A549 (cell line): ENCODE data around the gene FGFR1OP2. TPM values are rescaled to one million over a fixed set of nuclear protein-coding genes. Genes with fewer than 3 reads are reported as not detected.

Experiments
- ATAC-seq, 2 experiments: fragments of 200-7000 bp in 1 of 2; fragments of >200 bp in 1 of 2; cut with Nextera tagmentation in 1 of 2; cut with Tn5 transposase in 1 of 2; 3 replicates each; pipeline versions ENCODE4 v1.8.0 to v1.9.1; 2018 to 2020; ENCODE audit warnings: mild to moderate bottlenecking in 1 of 2, moderate library complexity in 1 of 2
- CTCF ChIA-PET: fragments of 300-600 bp; sonication (Branson Sonifier 250); formaldehyde crosslinking; extraction: SDS; loops from one replicate; lab custom pipeline; 2021; ENCODE audit warnings: antibody characterized with exemption, inconsistent platforms; lab: Yijun Ruan, JAX
- POLR2A ChIA-PET: fragments of 350-600 bp; formaldehyde crosslinking; extraction: SDS; loops from one replicate; lab custom pipeline; 2021; ENCODE audit warnings: antibody characterized with exemption, inconsistent platforms; lab: Yijun Ruan, JAX
- DNase-seq, 2 experiments: peaks; one replicate each; pipeline versions ENCODE4 v3.0.0 to v3.0.0-alpha.2; 2011 to 2016; ENCODE audit warnings: low read depth in 1 of 2, low spot score in 1 of 2
- FAIRE-seq: peaks from 2 replicates; lab custom pipeline; 2011; peaks lifted over from hg19 to GRCh38; lab: Jason Lieb, UNC
- H3K27ac ChIP-seq, 2 experiments: fragments of >200 bp; sonication (Bioruptor Twin); formaldehyde crosslinking; 3 replicates each; pipeline ENCODE4 v1.5.1; 2016 to 2017
- H3K4me1 ChIP-seq: fragments of >200 bp; sonication (Bioruptor Twin); formaldehyde crosslinking; 3 replicates; pipeline ENCODE4 v1.6.1; 2016
- H3K4me2 ChIP-seq: fragments of >200 bp; sonication (Bioruptor Twin); formaldehyde crosslinking; 3 replicates; pipeline ENCODE4 v1.6.1; 2016
- H3K4me3 ChIP-seq: fragments of >200 bp; sonication (Bioruptor Twin); formaldehyde crosslinking; 3 replicates; pipeline ENCODE4 v1.5.1; 2016
- H3K9me3 ChIP-seq: fragments of >200 bp; sonication (Bioruptor Twin); formaldehyde crosslinking; 3 replicates; pipeline ENCODE4 v1.6.1; 2016
- CBX2 ChIP-seq: fragments of 200-600 bp; sonication (generic); IDR thresholded peaks from 2 replicates; pipeline ENCODE4 v1.6.1; 2016; ENCODE audit warnings: low read depth, mild to moderate bottlenecking, borderline replicate concordance
- CBX8 ChIP-seq: fragments of 200-600 bp; sonication (generic); IDR thresholded peaks from 2 replicates; pipeline ENCODE4 v1.6.1; 2016
- CHD2 ChIP-seq: fragments of 150-350 bp; IDR thresholded peaks from 2 replicates; pipeline ENCODE4 v1.6.1; 2014; ENCODE audit warnings: low read length; ENCODE audit not compliant: partially characterized antibody
- CTCF ChIP-seq: fragments of >200 bp; sonication (Bioruptor Twin); formaldehyde crosslinking; IDR thresholded peaks from 3 replicates; pipeline ENCODE4 v1.5.1; 2016
- E2F6 ChIP-seq: IDR thresholded peaks from 2 replicates; pipeline ENCODE4 v1.6.1; 2012; ENCODE audit warnings: low read depth, borderline replicate concordance
- ELK1 ChIP-seq: fragments of 150-350 bp; IDR thresholded peaks from 2 replicates; pipeline ENCODE4 v1.6.1; 2014; ENCODE audit warnings: low read depth, mild to moderate bottlenecking, low read length
- FOXS1 ChIP-seq: fragments of 250-450 bp; sonication (Bioruptor Pico); IDR thresholded peaks from 2 replicates; pipeline ENCODE4 v1.5.0; 2020; ENCODE audit warnings: mild to moderate bottlenecking, moderate library complexity
- HDAC2 ChIP-seq: fragments of 200-600 bp; sonication (generic); IDR thresholded peaks from 2 replicates; pipeline ENCODE4 v1.6.1; 2016
- HES2 ChIP-seq: fragments of >200 bp; sonication (Bioruptor Twin); formaldehyde crosslinking; IDR thresholded peaks from 2 replicates; pipeline ENCODE4 v1.6.1; 2016
- HMGXB4 ChIP-seq: fragments of 250-450 bp; sonication (Bioruptor Pico); IDR thresholded peaks from 2 replicates; pipeline ENCODE4 v1.5.0; 2021; ENCODE audit warnings: mild to moderate bottlenecking, moderate library complexity, borderline replicate concordance
- HOXB13 ChIP-seq: fragments of 250-450 bp; sonication (Bioruptor Pico); IDR thresholded peaks from 2 replicates; pipeline ENCODE4 v1.5.0; 2020; ENCODE audit warnings: low read depth, mild to moderate bottlenecking, moderate library complexity
- JUN ChIP-seq, 2 experiments: fragments of >200 bp; sonication (Bioruptor Twin); formaldehyde crosslinking; IDR thresholded peaks; 2 replicates in 1 of 2; 3 replicates in 1 of 2; pipeline ENCODE4 v1.6.1; 2016 to 2017
- JUNB ChIP-seq: fragments of >200 bp; sonication (Bioruptor Twin); formaldehyde crosslinking; IDR thresholded peaks from 2 replicates; pipeline ENCODE4 v1.6.1; 2016
- KDM5A ChIP-seq: fragments of 200-600 bp; sonication (generic); IDR thresholded peaks from 2 replicates; pipeline ENCODE4 v1.6.1; 2016; ENCODE audit warnings: antibody characterized with exemption, mild to moderate bottlenecking
- NFE2L2 ChIP-seq: fragments of 150-350 bp; conservative IDR thresholded peaks from 2 replicates; pipeline ENCODE4 v1.6.1; 2014; ENCODE audit warnings: low read length
- PHF8 ChIP-seq: fragments of 200-600 bp; sonication (generic); IDR thresholded peaks from 2 replicates; pipeline ENCODE4 v1.6.1; 2016; ENCODE audit warnings: low read depth, mild to moderate bottlenecking, antibody characterized with exemption, moderate library complexity, borderline replicate concordance
- RAD21 ChIP-seq, 2 experiments: fragments of >200 bp in 1 of 2; sonication (Bioruptor Twin) in 1 of 2; formaldehyde crosslinking in 1 of 2; IDR thresholded peaks in 1 of 2; conservative IDR thresholded peaks in 1 of 2; 2 replicates in 1 of 2; 3 replicates in 1 of 2; pipeline ENCODE4 v1.6.1; 2012 to 2018; ENCODE audit warnings: inconsistent platforms in 1 of 2
- RCOR1 ChIP-seq: fragments of 150-350 bp; IDR thresholded peaks from 2 replicates; pipeline ENCODE4 v1.6.1; 2014; ENCODE audit warnings: antibody characterized with exemption, low read length, low read depth
- RNF2 ChIP-seq: fragments of 200-600 bp; sonication (generic); IDR thresholded peaks from 2 replicates; pipeline ENCODE4 v1.6.1; 2016; ENCODE audit warnings: low read depth, mild to moderate bottlenecking, antibody characterized with exemption, moderate library complexity, borderline replicate concordance
- SMC3 ChIP-seq: fragments of >200 bp; sonication (Bioruptor Twin); formaldehyde crosslinking; IDR thresholded peaks from 3 replicates; pipeline ENCODE4 v1.6.1; 2018; ENCODE audit warnings: inconsistent platforms
- TFCP2L1 ChIP-seq: fragments of 250-450 bp; sonication (Bioruptor Pico); IDR thresholded peaks from 2 replicates; pipeline ENCODE4 v1.5.0; 2021; ENCODE audit warnings: mild to moderate bottlenecking
- ZSCAN20 ChIP-seq: fragments of 250-450 bp; sonication (Bioruptor Pico); IDR thresholded peaks from 2 replicates; pipeline ENCODE4 v1.8.0; 2022; ENCODE audit warnings: mild to moderate bottlenecking, moderate library complexity
- WGBS: methylation state at CpG from one replicate; pipeline ENCODE4 v1.1.6; 2017; ENCODE audit errors: missing lambda C conversion rate; 5-methylcytosine and 5-hydroxymethylcytosine counted together
- polyA plus RNA-seq, 4 experiments: library from polyadenylated mRNA; depleted of rRNA in 3 of 4; stranded (reverse); fragments of >200 nt; fragmentation: RNase III in 1 of 4; extraction: RNeasy Plus Mini Kit Qiagen cat#74134 plus additional on column Dnase treatment in 1 of 4; gene quantifications; 2 replicates in 3 of 4; 3 replicates in 1 of 4; pipeline ENCODE4 v1.2.3, GENCODE V29; 2011 to 2017

Gene FGFR1OP2
- polyA plus RNA-seq, 2 of the 4 experiments (the other 2 are of a cell fraction): 36.3 to 51.1 TPM

GRCh38 chr12:27014085-27014858 is 76.0 kb downstream of the FGFR1OP2 start, which contains the start of gene TM7SF3 (continued):
- TF ChIP-seq JUN (IDR thresholded peaks at IDR 0.05): peak in 1 of 2 experiments; percentile 75; a peak in 2 of 5 replicates
- no peak; the same call in 1 of the 2 replicates for TF ChIP-seq HMGXB4 (CRISPR knock-in tag)
- no peak for TF ChIP-seq ZSCAN20 (CRISPR knock-in tag)
- TF ChIP-seq, all 56 proteins: peak for 13

GRCh38 chr12:27014859-27015729 is 76.8 kb downstream of the FGFR1OP2 start:
- ATAC-seq: peak; percentile 12 to 14; a peak in 4 of 6 replicates

GRCh38 chr12:27015730-27016076 is 77.4 kb downstream of the FGFR1OP2 start:
- DNase-seq (peak; percentile 18 to 57), FAIRE-seq (no peak), ATAC-seq (peak in 1 of 2 experiments; percentile 17; a peak in 2 of 6 replicates)
- Histone ChIP-seq H3K4me3 (no peak overlapping the region), H3K27ac (peak overlapping the region in 1 of 2 experiments; percentile 22; a peak in 1 of 6 replicates), H3K4me2 (peak overlapping the region; percentile 67), H3K9me3 (no peaks in the 10 kb centered on the region), H3K4me1 (peaks cover 31% of the 10 kb centered on the region)
- WGBS: 3% methylated on average over 2 of the region's 2 CpGs
- CTCF ChIA-PET: interaction anchor here (0.7 to 6.7 kb wide), 31 partner anchors 9 to 691 kb away, joined by 3 to 104 read pairs (median 4); partner anchors contain the start of genes ITPR2 and STK38L
- POLR2A ChIA-PET: interaction anchor here (0.6 to 2.3 kb wide), 7 partner anchors 227 to 508 kb away, joined by 3 to 16 read pairs (median 3); partner anchors contain the start of genes PPFIBP1 and STK38L
- no peak for TF ChIP-seq HDAC2
- TF ChIP-seq TFCP2L1 (CRISPR knock-in tag): no peak
- TF ChIP-seq RCOR1: no peak
- TF ChIP-seq JUNB: no peak
- peak; percentile 54 to 67 for TF ChIP-seq RAD21 (conservative IDR thresholded peaks at IDR 0.05 in 1 of 2, IDR thresholded peaks at IDR 0.05 in 1 of 2)
- TF ChIP-seq SMC3: peak; percentile 70
- TF ChIP-seq HOXB13 (CRISPR knock-in tag): no peak
- TF ChIP-seq CBX8: no peak
- TF ChIP-seq CTCF: peak; percentile 74
- no peak for TF ChIP-seq KDM5A
- no peak for TF ChIP-seq HES2

More at GRCh38 chr12:27014859-27015729, 76.8 kb downstream of the FGFR1OP2 start:
- peaks cover 34% of the 10 kb centered on the region for H3K4me1 ChIP-seq
- peak in 1 of 2 experiments; percentile 16 for DNase-seq
- peak overlapping the region; percentile 90 for H3K4me2 ChIP-seq
- no peak for TF ChIP-seq CHD2
- TF ChIP-seq RNF2: no peak
- no peak for TF ChIP-seq HES2
- TF ChIP-seq CBX2: no peak
- TF ChIP-seq CBX8: no peak
- no peak for TF ChIP-seq FOXS1 (CRISPR knock-in tag)
- no peak for TF ChIP-seq E2F6
- TF ChIP-seq NFE2L2: no peak
- no peak for TF ChIP-seq SMC3
- no peak for TF ChIP-seq PHF8
- TF ChIP-seq TFCP2L1 (CRISPR knock-in tag): no peak
- no peak for TF ChIP-seq ELK1
- TF ChIP-seq, all 56 proteins: peak for 0
- WGBS: 53% methylated on average over 12 of the region's 12 CpGs
- CTCF ChIA-PET: interaction anchor here (0.7 to 6.7 kb wide), 36 partner anchors 8 to 636 kb away, joined by 3 to 104 read pairs (median 4); partner anchors contain the start of genes ITPR2, MED21 and STK38L
- H3K27ac ChIP-seq: peak overlapping the region; percentile 82 to 90
- H3K9me3 ChIP-seq: no peaks in the 10 kb centered on the region
- no peak for FAIRE-seq
- POLR2A ChIA-PET: interaction anchor here (0.6 to 2.3 kb wide), 4 partner anchors 230 to 509 kb away, joined by 3 to 16 read pairs (median 5); partner anchors contain the start of genes PPFIBP1 and STK38L
- H3K4me3 ChIP-seq: peak overlapping the region; percentile 73; the same call in 2 of the 3 replicates
